ENCODE results near the gene SMG1. TPM values are rescaled to one million over a fixed set of nuclear protein-coding genes. Genes with fewer than 3 reads are reported as not detected.

The SMG1 gene
- total RNA-seq, 1 donor from 2014 or later, result 33.5 TPM

DNA sequence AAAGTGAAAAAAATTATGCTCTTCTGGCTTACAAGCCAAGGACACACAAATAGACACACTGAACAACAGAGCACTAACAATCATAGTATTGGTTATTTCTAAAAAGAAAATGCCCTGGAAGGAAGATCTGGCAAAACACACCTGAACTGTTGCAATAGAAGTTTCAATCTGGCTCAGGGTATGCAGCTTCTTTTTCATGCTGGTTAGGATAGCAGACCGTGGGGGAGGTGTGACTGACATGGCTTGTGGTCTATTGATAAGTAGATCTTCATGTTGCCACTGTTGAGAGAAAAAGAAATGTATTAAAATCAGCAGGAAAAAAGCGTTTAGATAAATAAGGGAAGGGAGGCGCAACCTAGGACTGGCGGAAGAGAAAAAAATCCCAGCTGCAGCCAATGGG lies 98.3 kb downstream of the SMG1 start:
- TF ChIP-seq, protein P1, sequence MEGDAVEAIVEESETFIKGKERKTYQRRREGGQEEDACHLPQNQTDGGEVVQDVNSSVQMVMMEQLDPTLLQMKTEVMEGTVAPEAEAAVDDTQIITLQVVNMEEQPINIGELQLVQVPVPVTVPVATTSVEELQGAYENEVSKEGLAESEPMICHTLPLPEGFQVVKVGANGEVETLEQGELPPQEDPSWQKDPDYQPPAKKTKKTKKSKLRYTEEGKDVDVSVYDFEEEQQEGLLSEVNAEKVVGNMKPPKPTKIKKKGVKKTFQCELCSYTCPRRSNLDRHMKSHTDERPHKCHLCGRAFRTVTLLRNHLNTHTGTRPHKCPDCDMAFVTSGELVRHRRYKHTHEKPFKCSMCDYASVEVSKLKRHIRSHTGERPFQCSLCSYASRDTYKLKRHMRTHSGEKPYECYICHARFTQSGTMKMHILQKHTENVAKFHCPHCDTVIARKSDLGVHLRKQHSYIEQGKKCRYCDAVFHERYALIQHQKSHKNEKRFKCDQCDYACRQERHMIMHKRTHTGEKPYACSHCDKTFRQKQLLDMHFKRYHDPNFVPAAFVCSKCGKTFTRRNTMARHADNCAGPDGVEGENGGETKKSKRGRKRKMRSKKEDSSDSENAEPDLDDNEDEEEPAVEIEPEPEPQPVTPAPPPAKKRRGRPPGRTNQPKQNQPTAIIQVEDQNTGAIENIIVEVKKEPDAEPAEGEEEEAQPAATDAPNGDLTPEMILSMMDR (conservative IDR thresholded peaks at IDR 0.05; ENCODE audit: low read depth, low read length), result no peak
- DNase-seq (ENCODE audit: low read depth), result no peak
- H3K4me3 ChIP-seq (ENCODE audit: low read depth, low read length), result no peak overlapping the region

DNA sequence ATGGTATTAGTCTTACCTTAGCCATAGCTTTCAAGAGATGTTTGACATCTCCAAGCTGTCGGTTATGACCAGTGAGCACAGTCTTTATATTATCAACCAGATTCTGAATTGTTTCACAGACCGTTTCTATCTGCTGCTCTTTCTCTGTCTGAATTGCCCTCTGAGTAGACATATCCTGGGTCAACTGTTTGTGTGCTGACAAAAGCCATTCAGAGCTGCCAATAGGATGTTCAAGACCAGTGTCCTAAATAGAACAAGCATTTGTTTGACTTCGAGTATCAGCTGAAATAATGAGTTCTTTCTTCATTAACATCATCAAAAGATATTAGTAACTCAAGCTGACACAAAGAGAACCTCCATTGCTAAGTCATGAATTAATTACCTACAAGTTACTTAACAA lies 109.9 kb downstream of the SMG1 start:
- H3K4me3 ChIP-seq (ENCODE audit: low read depth, low read length), result no peak overlapping the region
- no peak for DNase-seq (ENCODE audit: low read depth)
- TF ChIP-seq, protein P1 (conservative IDR thresholded peaks at IDR 0.05; ENCODE audit: low read depth, low read length), result no peak

DNA sequence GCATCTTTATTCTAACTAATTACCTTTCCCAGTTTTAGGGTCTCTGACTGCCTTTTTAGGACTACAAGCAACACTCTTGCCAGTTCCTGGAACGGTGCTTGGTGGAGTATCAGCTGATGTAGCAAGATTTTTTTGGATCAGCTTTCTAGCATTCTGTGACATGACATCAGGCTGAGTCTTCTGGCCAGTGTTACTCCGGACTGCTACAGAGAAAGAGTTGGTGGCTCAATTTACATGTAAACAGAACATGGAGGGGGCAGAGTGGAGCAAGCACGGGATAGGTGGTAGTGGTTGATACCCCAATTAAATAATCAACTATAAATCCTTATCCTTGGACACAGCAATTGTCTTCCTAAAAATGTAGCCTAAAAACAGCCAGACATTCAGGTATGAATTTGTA lies 114.3 kb downstream of the SMG1 start:
- TF ChIP-seq, protein P1 (conservative IDR thresholded peaks at IDR 0.05; ENCODE audit: low read depth, low read length), result no peak
- no peak overlapping the region for H3K4me3 ChIP-seq (ENCODE audit: low read depth, low read length)
- DNase-seq (ENCODE audit: low read depth), result no peak

DNA sequence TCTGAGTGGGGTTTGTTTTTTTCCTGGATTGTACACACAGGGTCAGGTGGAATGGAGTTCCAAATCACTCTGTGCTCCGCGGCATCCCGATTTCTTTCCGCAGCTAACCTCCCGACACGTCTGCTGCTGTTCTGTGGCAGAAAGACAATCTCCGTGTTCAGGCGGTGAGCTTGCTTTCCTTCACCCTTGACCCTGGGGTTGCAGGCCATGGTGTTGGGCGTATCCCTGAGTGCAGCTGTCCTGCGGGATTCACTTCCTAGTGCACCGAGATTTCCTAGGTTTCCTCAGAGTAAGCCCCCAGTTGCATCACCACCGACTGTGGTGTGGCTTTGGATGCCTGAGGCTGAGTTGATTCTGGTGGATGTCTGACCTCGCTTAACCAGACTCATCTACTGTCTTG lies 117.0 kb downstream of the SMG1 start:
- no peak overlapping the region for H3K4me3 ChIP-seq (ENCODE audit: low read depth, low read length)
- TF ChIP-seq, protein P1 (conservative IDR thresholded peaks at IDR 0.05; ENCODE audit: low read depth, low read length), result no peak
- no peak for DNase-seq (ENCODE audit: low read depth)

DNA sequence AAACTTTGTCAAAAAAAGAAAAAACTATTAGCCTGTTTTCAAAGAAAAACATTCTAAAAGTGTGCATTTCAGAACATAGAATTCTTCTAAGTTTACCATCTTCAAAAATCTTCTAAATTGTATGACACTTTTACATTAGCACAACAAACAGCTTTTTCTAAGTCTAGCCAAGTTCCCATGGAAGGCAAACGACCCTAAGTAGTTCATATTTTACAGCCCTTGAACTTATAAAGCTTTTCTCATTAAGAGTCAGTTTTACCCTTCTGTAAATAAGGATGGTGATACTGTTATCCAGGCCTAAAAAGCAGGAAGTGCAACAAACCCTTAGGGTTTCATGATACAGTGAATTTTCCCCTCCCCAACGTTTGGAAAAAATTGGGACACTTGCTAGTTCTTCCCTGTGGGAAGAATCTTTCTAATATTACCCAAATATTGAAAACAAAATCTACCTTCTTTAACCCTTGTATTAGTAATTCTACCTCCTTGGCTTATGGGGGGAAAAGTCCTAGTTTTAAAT lies 120.9 kb downstream of the SMG1 start:
- H3K4me3 ChIP-seq (ENCODE audit: low read depth, low read length), result no peak overlapping the region
- TF ChIP-seq, protein P1 (conservative IDR thresholded peaks at IDR 0.05; ENCODE audit: low read depth, low read length), result no peak
- DNase-seq (ENCODE audit: low read depth), result no peak

DNA sequence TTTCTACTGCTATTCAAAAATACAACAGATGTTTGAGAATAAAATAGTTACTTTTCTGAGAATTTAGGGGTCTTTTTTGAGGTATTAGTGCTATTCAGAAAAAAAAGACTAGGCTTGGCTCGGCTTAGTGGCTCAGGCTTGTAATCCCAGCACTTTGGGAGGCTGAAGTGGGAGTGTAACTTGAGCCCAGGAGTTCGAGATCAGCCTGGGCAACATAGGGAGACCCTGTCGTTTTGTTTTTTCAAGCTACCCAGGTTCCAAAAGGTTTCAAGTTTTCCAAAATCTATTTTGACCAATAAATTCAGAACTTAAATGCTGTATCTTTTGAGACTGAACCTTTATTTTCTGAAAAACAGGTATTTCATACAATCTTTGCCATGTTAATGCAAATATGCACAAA lies 121.7 kb downstream of the SMG1 start:
- no peak overlapping the region for H3K4me3 ChIP-seq (ENCODE audit: low read depth, low read length)
- DNase-seq (ENCODE audit: low read depth), result no peak
- TF ChIP-seq, protein P1 (conservative IDR thresholded peaks at IDR 0.05; ENCODE audit: low read depth, low read length), result no peak
